ENCODE results near the gene LHFPL3. TPM values are rescaled to one million over a fixed set of nuclear protein-coding genes. Genes with fewer than 3 reads are reported as not detected.

The LHFPL3 gene
- total RNA-seq, 2 donors from 2014 or later: not detected

DNA sequence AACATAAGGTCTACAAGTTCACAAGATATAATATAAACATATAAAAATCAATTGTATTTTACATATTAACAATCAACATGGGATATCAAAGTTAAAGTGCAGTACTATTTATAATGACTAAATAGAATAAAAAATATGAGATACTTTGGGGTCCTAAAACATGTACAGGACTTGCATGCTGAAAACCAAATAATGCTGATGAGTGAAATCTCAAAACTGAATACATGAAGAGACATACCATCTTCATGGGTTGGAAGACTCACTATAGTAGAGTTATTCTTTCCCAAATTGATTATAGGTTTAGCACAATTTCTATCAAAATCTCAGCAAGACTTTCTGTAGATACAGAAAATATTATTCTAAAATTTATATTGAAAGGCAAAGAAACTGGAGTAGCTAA lies 181.5 kb downstream of the LHFPL3 start:
- Histone ChIP-seq H3K36me3 (no peaks in the 10 kb centered on the region), H3K27me3 (replicated peaks; ENCODE audit: insufficient read depth) (no peaks in the 10 kb centered on the region), H3K4me1 (ENCODE audit: control insufficient read depth in 1 of 2, low read depth in 2 of 2) (no peaks in the 10 kb centered on the region), H3K27ac (no peak overlapping the region), H3K9me3 (no peaks in the 10 kb centered on the region), H3K4me3 (no peak overlapping the region)
- DNase-seq (ENCODE audit: low spot score) (no peak), ATAC-seq (ENCODE audit: insufficient number of reproducible peaks, low FRiP score, low read depth) (no peak)
- TF ChIP-seq, protein P1, sequence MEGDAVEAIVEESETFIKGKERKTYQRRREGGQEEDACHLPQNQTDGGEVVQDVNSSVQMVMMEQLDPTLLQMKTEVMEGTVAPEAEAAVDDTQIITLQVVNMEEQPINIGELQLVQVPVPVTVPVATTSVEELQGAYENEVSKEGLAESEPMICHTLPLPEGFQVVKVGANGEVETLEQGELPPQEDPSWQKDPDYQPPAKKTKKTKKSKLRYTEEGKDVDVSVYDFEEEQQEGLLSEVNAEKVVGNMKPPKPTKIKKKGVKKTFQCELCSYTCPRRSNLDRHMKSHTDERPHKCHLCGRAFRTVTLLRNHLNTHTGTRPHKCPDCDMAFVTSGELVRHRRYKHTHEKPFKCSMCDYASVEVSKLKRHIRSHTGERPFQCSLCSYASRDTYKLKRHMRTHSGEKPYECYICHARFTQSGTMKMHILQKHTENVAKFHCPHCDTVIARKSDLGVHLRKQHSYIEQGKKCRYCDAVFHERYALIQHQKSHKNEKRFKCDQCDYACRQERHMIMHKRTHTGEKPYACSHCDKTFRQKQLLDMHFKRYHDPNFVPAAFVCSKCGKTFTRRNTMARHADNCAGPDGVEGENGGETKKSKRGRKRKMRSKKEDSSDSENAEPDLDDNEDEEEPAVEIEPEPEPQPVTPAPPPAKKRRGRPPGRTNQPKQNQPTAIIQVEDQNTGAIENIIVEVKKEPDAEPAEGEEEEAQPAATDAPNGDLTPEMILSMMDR (IDR thresholded peaks at IDR 0.05): no peak

DNA sequence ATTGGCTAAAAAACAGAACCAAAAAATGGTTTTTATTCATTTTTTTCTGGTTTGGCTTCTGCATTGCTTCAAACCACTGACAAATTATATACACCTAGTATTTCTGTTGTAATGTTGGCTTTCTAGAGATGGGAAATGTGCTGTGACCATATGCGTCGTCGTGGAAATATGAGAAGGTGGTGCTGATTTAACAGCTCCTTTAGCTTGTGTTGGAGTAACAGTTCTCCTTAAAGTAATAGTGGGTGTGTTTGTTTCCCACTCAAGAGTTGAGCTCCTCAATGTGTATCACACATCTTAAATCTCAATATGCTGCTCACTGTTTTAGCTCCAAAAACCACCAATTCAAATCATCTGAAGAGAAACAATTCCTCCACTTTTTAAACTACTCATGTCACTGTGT lies 196.4 kb downstream of the LHFPL3 start:
- no peaks in the 10 kb centered on the region for H3K9me3 ChIP-seq
- no peak for ATAC-seq (ENCODE audit: insufficient number of reproducible peaks, low FRiP score, low read depth)

GRCh38 chr7:104528142-104528541 lies 199.7 kb downstream of the LHFPL3 start:
- no peaks in the 10 kb centered on the region for H3K9me3 ChIP-seq
- no peak overlapping the region for H3K27ac ChIP-seq
- H3K4me1 ChIP-seq (ENCODE audit: control insufficient read depth in 1 of 2, low read depth in 2 of 2): no peaks in the 10 kb centered on the region
- no peak for ATAC-seq (ENCODE audit: insufficient number of reproducible peaks, low FRiP score, low read depth)
- H3K4me3 ChIP-seq: no peak overlapping the region
- DNase-seq (ENCODE audit: low spot score): no peak
- TF ChIP-seq, protein P1 (IDR thresholded peaks at IDR 0.05): no peak
- no peaks in the 10 kb centered on the region for H3K27me3 ChIP-seq (replicated peaks; ENCODE audit: insufficient read depth)
- no peaks in the 10 kb centered on the region for H3K36me3 ChIP-seq

More for the DNA sequence above, 196.4 kb downstream of the LHFPL3 start:
- H3K36me3 ChIP-seq: no peaks in the 10 kb centered on the region
- DNase-seq (ENCODE audit: low spot score): no peak
- H3K27me3 ChIP-seq (replicated peaks; ENCODE audit: insufficient read depth): no peaks in the 10 kb centered on the region
- no peak overlapping the region for H3K4me3 ChIP-seq
- TF ChIP-seq, protein P1 (IDR thresholded peaks at IDR 0.05): no peak
- H3K27ac ChIP-seq: no peak overlapping the region
- no peaks in the 10 kb centered on the region for H3K4me1 ChIP-seq (ENCODE audit: control insufficient read depth in 1 of 2, low read depth in 2 of 2)

- no peaks in the 10 kb centered on the region for H3K9me3 ChIP-seq
- no peak overlapping the region for H3K4me3 ChIP-seq
- no peaks in the 10 kb centered on the region for H3K27me3 ChIP-seq (replicated peaks; ENCODE audit: insufficient read depth)
- no peak overlapping the region for H3K27ac ChIP-seq
- ATAC-seq (ENCODE audit: insufficient number of reproducible peaks, low FRiP score, low read depth) (no peak), DNase-seq (ENCODE audit: low spot score) (no peak)
- no peaks in the 10 kb centered on the region for H3K36me3 ChIP-seq
- H3K4me1 ChIP-seq (ENCODE audit: control insufficient read depth in 1 of 2, low read depth in 2 of 2): no peaks in the 10 kb centered on the region
- TF ChIP-seq, protein P1 (IDR thresholded peaks at IDR 0.05): no peak
Measured at GRCh38 chr7:104529567-104529966, 201.2 kb downstream of the LHFPL3 start.

DNA sequence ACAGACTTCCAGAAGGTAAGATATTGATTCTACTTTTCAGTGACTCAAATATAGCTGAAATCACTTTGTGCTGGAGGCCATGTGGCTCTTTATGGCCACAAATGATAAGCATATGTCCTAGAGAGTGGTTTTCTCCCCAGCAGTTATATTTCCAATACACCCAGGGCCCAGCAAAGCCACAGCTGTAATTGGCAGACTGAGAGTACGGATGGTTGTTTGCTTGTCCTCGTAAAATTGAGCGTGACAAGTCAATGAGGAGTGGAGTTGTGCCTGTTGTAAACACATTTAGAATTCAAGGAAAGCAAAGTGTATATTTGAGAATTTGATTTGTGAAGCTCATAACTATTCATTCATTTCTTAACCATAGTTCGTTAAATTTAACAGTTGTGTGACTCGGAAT lies 201.8 kb downstream of the LHFPL3 start:
- Histone ChIP-seq H3K4me3 (no peak overlapping the region), H3K27me3 (replicated peaks; ENCODE audit: insufficient read depth) (no peaks in the 10 kb centered on the region), H3K4me1 (ENCODE audit: control insufficient read depth in 1 of 2, low read depth in 2 of 2) (no peaks in the 10 kb centered on the region), H3K9me3 (no peaks in the 10 kb centered on the region), H3K27ac (no peak overlapping the region), H3K36me3 (no peaks in the 10 kb centered on the region)
- DNase-seq (ENCODE audit: low spot score) (no peak), ATAC-seq (ENCODE audit: insufficient number of reproducible peaks, low FRiP score, low read depth) (no peak)
- TF ChIP-seq, protein P1 (IDR thresholded peaks at IDR 0.05): no peak
